SK-N-SH treated with all-trans-retinoic acid at 6 μM for 48 hours (cell line): ENCODE measurements around the gene CPSF4.

Experiments used
- ATAC-seq: fragments of 200-7000 bp; cut with Tn5 transposase; 3 replicates; pipeline ENCODE4 v1.9.1; 2020; ENCODE audit warnings: mild to moderate bottlenecking, moderate library complexity
- ARNTL ChIP-seq: fragments of 450-650 bp; formaldehyde crosslinking; IDR thresholded peaks from 2 replicates; pipeline ENCODE4 v1.5.0; 2020; ENCODE audit warnings: low read depth, mild to moderate bottlenecking, moderate library complexity, borderline replicate concordance
- BACH2 ChIP-seq: fragments of 250-450 bp; sonication (Bioruptor Pico); IDR thresholded peaks from 2 replicates; pipeline ENCODE4 v1.9.0; 2021; ENCODE audit warnings: mild to moderate bottlenecking, borderline replicate concordance
- CSDC2 ChIP-seq: fragments of 250-450 bp; sonication (Bioruptor Pico); IDR thresholded peaks from 2 replicates; pipeline ENCODE4 v1.5.0; 2020; ENCODE audit warnings: mild to moderate bottlenecking, moderate library complexity
- PPARA ChIP-seq: fragments of 250-450 bp; sonication (Bioruptor Pico); IDR thresholded peaks from 2 replicates; pipeline ENCODE4 v1.5.0; 2020; ENCODE audit warnings: mild to moderate bottlenecking, borderline replicate concordance
- RARB ChIP-seq: fragments of 250-450 bp; sonication (Bioruptor Pico); IDR thresholded peaks from 2 replicates; pipeline ENCODE4 v1.8.0; 2021; ENCODE audit warnings: mild to moderate bottlenecking, moderate library complexity
- SNAI2 ChIP-seq: fragments of 250-450 bp; sonication (Bioruptor Pico); IDR thresholded peaks from 2 replicates; pipeline ENCODE4 v1.5.0; 2020; ENCODE audit warnings: mild to moderate bottlenecking, moderate library complexity
- TOX ChIP-seq: fragments of 250-450 bp; sonication (Bioruptor Pico); IDR thresholded peaks from 2 replicates; pipeline ENCODE4 v1.8.0; 2021; ENCODE audit warnings: mild to moderate bottlenecking, moderate library complexity, borderline replicate concordance
- ZC3H10 ChIP-seq: fragments of 250-450 bp; sonication (Bioruptor Pico); IDR thresholded peaks from 2 replicates; pipeline ENCODE4 v1.5.1; 2021; ENCODE audit warnings: mild to moderate bottlenecking, moderate library complexity
- ZNF565 ChIP-seq: fragments of 450-650 bp; formaldehyde crosslinking; conservative IDR thresholded peaks from 2 replicates; pipeline ENCODE4 v1.5.0; 2020; ENCODE audit warnings: low read depth, mild to moderate bottlenecking, moderate library complexity
- ZNF70 ChIP-seq: fragments of 450-650 bp; formaldehyde crosslinking; IDR thresholded peaks from 2 replicates; pipeline ENCODE4 v1.5.0; 2020; ENCODE audit warnings: mild to moderate bottlenecking, moderate library complexity
- TF ChIP-seq, protein P1 (sequence below): fragments of 250-450 bp; sonication (Bioruptor Pico); IDR thresholded peaks from 2 replicates; pipeline ENCODE4 v1.5.0; 2020; ENCODE audit warnings: mild to moderate bottlenecking, moderate library complexity
- TF ChIP-seq, protein P2 (sequence below): fragments of 250-450 bp; sonication (Bioruptor Pico); IDR thresholded peaks from 2 replicates; pipeline ENCODE4 v1.8.0; 2021; ENCODE audit warnings: low read depth, mild to moderate bottlenecking, moderate library complexity, borderline replicate concordance
- TF ChIP-seq, protein P3 (sequence below): fragments of 250-450 bp; sonication (Bioruptor Pico); IDR thresholded peaks from 2 replicates; pipeline ENCODE4 v1.5.1; 2021; ENCODE audit warnings: mild to moderate bottlenecking, moderate library complexity
- TF ChIP-seq, protein P4 (sequence below): fragments of 250-450 bp; sonication (Bioruptor Pico); IDR thresholded peaks from 2 replicates; pipeline ENCODE4 v1.5.1; 2020; ENCODE audit warnings: low read depth, mild to moderate bottlenecking, moderate library complexity
- TF ChIP-seq, protein P5 (sequence below): fragments of 250-450 bp; sonication (Bioruptor Pico); IDR thresholded peaks from 2 replicates; pipeline ENCODE4 v1.8.0; 2020; ENCODE audit warnings: mild to moderate bottlenecking, moderate library complexity, borderline replicate concordance

The CPSF4 gene

DNA sequence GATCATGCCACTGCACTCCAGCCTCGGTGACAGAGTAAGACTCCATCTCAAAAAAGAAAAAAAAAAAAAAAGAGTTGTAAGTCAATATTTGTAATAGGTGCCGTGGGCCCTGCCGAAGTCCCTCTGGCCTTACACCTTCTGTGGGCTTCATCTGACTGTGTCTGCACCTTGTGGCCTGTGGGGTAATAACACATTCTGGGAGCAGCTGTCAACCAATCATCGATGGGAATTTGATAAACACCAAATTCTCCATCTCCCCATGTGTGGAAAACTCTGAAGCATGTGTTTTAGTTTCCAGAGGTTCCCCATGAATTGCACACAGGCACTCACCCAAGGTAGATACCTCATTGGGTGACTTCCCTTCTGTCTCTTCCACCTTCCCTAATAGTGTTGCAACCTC is 50.5 kb downstream of the CPSF4 start (continued):
- TF ChIP-seq, protein P1, sequence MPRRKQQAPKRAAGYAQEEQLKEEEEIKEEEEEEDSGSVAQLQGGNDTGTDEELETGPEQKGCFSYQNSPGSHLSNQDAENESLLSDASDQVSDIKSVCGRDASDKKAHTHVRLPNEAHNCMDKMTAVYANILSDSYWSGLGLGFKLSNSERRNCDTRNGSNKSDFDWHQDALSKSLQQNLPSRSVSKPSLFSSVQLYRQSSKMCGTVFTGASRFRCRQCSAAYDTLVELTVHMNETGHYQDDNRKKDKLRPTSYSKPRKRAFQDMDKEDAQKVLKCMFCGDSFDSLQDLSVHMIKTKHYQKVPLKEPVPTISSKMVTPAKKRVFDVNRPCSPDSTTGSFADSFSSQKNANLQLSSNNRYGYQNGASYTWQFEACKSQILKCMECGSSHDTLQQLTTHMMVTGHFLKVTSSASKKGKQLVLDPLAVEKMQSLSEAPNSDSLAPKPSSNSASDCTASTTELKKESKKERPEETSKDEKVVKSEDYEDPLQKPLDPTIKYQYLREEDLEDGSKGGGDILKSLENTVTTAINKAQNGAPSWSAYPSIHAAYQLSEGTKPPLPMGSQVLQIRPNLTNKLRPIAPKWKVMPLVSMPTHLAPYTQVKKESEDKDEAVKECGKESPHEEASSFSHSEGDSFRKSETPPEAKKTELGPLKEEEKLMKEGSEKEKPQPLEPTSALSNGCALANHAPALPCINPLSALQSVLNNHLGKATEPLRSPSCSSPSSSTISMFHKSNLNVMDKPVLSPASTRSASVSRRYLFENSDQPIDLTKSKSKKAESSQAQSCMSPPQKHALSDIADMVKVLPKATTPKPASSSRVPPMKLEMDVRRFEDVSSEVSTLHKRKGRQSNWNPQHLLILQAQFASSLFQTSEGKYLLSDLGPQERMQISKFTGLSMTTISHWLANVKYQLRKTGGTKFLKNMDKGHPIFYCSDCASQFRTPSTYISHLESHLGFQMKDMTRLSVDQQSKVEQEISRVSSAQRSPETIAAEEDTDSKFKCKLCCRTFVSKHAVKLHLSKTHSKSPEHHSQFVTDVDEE (CRISPR knock-in tag): no peak
- TF ChIP-seq, protein P2, sequence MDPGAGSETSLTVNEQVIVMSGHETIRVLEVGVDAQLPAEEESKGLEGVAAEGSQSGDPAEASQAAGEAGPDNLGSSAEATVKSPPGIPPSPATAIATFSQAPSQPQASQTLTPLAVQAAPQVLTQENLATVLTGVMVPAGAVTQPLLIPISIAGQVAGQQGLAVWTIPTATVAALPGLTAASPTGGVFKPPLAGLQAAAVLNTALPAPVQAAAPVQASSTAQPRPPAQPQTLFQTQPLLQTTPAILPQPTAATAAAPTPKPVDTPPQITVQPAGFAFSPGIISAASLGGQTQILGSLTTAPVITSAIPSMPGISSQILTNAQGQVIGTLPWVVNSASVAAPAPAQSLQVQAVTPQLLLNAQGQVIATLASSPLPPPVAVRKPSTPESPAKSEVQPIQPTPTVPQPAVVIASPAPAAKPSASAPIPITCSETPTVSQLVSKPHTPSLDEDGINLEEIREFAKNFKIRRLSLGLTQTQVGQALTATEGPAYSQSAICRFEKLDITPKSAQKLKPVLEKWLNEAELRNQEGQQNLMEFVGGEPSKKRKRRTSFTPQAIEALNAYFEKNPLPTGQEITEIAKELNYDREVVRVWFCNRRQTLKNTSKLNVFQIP (CRISPR knock-in tag): no peak
- TF ChIP-seq BACH2 (CRISPR knock-in tag): no peak

DNA sequence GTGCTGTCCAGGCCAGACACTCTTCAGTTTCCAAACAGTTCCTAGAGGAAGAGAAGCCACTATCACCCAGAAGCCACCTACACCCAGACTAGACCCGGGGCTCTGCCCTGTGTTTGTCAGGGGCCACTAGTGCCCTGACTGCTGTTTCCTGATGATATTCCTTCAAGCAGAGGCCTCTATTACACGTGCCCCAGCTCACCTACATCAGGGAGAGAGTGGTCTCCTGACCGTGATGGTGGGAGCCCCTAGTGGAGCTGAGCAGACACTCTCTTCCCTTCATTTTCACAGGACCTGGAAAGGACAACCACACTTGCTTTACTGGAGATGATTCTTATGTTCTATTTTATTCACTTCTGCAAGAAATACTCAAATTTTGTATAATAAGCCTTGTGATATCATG is 52.1 kb downstream of the CPSF4 start:
- TF ChIP-seq, protein P3, sequence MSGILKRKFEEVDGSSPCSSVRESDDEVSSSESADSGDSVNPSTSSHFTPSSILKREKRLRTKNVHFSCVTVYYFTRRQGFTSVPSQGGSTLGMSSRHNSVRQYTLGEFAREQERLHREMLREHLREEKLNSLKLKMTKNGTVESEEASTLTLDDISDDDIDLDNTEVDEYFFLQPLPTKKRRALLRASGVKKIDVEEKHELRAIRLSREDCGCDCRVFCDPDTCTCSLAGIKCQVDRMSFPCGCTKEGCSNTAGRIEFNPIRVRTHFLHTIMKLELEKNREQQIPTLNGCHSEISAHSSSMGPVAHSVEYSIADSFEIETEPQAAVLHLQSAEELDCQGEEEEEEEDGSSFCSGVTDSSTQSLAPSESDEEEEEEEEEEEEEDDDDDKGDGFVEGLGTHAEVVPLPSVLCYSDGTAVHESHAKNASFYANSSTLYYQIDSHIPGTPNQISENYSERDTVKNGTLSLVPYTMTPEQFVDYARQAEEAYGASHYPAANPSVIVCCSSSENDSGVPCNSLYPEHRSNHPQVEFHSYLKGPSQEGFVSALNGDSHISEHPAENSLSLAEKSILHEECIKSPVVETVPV (CRISPR knock-in tag): no peak
- no peak for TF ChIP-seq SNAI2 (CRISPR knock-in tag)
- TF ChIP-seq, protein P1 (CRISPR knock-in tag): no peak
- TF ChIP-seq, protein P4, sequence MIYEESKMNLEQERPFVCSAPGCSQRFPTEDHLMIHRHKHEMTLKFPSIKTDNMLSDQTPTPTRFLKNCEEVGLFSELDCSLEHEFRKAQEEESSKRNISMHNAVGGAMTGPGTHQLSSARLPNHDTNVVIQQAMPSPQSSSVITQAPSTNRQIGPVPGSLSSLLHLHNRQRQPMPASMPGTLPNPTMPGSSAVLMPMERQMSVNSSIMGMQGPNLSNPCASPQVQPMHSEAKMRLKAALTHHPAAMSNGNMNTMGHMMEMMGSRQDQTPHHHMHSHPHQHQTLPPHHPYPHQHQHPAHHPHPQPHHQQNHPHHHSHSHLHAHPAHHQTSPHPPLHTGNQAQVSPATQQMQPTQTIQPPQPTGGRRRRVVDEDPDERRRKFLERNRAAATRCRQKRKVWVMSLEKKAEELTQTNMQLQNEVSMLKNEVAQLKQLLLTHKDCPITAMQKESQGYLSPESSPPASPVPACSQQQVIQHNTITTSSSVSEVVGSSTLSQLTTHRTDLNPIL: no peak
- no peak for TF ChIP-seq ZC3H10 (CRISPR knock-in tag)
- no peak for TF ChIP-seq ZNF565 (CRISPR knock-in tag)
- TF ChIP-seq ZNF70 (CRISPR knock-in tag): no peak
- TF ChIP-seq ARNTL (CRISPR knock-in tag): no peak
- no peak for TF ChIP-seq CSDC2
- TF ChIP-seq TOX: no peak
- no peak; the same call in 2 of the 3 replicates for ATAC-seq

DNA sequence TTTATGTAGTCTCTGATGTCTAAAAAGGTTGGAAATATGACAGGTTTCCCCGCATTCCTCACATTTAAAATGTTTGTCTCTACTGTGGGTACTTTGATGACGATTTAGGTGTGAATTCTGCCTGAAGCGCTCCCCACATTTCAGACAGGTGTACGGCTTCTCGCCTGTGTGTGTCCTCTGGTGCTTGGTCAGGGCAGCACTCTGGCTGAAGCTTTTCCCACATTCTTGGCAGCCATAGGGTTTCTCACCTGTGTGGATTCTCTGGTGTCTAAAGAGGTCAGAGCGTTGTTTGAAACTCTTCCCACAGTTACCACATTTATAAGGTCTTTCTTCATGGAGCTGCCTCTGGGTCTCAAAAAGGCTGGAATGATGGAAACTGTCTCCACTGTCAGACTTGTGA is 55.1 kb downstream of the CPSF4 start:
- no peak for ATAC-seq
- no peak for TF ChIP-seq CSDC2
- TF ChIP-seq, protein P1 (CRISPR knock-in tag): no peak
- TF ChIP-seq, protein P5, sequence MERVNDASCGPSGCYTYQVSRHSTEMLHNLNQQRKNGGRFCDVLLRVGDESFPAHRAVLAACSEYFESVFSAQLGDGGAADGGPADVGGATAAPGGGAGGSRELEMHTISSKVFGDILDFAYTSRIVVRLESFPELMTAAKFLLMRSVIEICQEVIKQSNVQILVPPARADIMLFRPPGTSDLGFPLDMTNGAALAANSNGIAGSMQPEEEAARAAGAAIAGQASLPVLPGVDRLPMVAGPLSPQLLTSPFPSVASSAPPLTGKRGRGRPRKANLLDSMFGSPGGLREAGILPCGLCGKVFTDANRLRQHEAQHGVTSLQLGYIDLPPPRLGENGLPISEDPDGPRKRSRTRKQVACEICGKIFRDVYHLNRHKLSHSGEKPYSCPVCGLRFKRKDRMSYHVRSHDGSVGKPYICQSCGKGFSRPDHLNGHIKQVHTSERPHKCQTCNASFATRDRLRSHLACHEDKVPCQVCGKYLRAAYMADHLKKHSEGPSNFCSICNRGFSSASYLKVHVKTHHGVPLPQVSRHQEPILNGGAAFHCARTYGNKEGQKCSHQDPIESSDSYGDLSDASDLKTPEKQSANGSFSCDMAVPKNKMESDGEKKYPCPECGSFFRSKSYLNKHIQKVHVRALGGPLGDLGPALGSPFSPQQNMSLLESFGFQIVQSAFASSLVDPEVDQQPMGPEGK (CRISPR knock-in tag): no peak
- TF ChIP-seq, protein P3 (CRISPR knock-in tag): no peak
- no peak for TF ChIP-seq PPARA (CRISPR knock-in tag)
- TF ChIP-seq ZNF70 (CRISPR knock-in tag): no peak
- no peak for TF ChIP-seq ARNTL (CRISPR knock-in tag)
- no peak for TF ChIP-seq TOX
- no peak for TF ChIP-seq RARB (CRISPR knock-in tag)
- TF ChIP-seq BACH2 (CRISPR knock-in tag): no peak
